GM18498 (cell line): Measurements from ENCODE around the gene WIPF3.

Experiments used
- ATAC-seq: cut with Tn5 transposase; IDR thresholded peaks from one replicate; pipeline ENCODE4 v1.9.1; 2021; ENCODE audit warnings: mild to moderate bottlenecking, moderate library complexity; ENCODE audit not compliant: unreplicated experiment

Gene WIPF3, protein sequence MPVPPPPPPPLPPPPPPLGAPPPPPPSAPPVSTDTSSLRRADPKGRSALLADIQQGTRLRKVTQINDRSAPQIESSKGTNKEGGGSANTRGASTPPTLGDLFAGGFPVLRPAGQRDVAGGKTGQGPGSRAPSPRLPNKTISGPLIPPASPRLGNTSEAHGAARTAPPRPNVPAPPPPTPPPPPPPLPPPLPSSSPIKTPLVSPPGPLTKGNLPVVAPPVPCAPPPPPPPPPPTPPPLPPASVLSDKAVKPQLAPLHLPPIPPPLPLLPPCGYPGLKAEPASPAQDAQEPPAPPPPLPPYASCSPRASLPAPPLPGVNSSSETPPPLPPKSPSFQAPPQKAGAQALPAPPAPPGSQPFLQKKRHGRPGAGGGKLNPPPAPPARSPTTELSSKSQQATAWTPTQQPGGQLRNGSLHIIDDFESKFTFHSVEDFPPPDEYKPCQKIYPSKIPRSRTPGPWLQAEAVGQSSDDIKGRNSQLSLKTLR

DNA sequence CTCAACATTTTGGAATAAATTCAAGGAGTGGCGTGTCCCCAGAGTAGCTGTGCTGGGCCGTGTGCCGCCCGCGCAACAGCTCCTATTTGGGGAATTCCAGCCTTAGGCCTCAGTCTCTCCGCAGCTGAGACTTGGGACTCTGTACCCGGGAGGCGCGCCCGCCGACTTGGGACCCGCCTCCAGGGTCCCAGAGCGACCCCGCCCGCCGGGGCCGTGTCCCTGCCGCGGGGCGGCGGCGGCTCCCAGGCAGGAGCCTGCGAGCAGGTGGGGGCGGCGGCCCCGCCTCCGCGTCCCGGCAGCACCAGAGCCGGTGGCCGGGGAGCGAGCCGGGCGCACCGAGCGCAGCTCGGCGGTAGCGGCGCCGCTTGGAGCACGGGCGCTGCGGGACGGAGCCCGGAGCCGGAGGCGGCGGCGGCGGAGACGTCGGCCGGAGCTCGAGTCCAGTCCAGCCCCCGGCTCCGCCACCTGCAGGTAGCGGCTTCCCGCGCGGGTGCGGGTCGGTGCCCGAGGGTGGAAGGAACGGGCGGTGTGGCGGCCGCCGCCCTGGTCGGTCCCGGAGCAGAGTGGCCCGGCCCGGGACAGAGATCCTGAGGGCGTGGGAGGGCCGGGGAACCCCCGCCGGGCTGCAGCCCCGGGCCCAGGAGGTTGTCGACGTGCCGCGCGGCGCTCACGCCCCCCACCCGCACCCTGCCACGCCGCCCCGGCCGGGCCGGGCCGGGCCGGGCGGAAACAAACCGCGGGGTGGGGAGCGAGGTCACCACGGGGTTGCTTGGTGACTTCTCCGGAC, at the start of gene WIPF3:
TSS of gene WIPF3 (plus strand) at position 301 of the 787 bp plus-strand sequence. CDS start 28,217 bp downstream, outside the sequence.
- no peak for ATAC-seq

DNA sequence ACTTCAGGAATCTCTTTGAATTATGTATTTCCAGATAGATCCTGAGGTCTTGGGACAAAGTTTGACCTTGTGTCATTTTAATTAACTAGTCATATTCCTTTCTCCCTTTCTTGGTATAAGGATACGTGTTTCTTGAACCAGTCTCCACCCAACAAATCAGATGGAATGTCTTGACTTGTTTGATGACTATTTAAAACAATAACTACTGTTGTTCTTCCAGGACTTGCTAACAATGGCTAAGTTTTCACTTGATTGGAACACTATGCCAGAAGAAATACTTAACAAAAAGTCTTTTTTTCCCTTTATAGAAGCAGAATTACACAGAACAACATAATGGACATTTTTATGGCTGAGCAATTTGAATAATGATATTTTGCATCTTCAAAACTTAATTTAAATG, 43.0 kb upstream of the WIPF3 start:
- ATAC-seq = no peak

DNA sequence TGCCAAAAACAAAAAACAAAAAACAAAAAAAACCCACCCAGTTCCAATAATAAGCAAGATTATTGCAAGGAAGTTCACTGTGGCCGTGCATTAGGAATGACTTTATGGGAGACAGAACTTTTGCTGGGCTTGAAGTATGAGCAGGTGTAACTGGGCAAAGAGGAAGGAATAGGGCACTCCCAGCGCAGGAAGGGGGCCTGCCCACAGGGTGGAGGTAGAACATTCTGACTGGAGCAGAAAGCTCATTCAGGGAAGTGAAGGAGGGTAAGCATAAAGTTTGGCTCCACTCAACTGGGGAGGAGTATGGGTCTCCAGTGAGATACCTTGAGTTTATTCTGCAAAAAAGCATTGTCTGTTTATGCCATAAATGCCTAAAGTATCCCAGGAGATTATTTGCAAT, 42.1 kb upstream of the WIPF3 start:
- no peak for ATAC-seq

DNA sequence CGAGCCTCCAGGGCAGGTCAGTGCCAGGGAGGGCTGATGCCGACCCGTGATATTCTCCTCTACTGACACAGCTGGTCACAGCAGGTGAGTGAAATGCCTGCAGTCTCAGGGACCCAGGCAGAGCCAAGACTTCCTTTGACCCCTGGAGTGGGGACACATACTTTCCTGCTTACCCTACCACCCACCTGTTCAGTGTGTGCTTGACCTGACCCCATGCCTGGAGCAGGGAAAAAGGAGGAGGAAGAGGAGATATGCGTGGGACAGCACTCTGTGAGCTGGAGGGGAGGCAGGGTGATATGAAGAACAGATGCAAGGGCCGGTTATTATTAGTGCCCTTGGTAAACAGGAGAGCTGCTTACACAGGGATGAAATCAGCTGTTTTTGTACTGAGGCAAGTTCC, 40.8 kb upstream of the WIPF3 start:
- ATAC-seq = no peak

DNA sequence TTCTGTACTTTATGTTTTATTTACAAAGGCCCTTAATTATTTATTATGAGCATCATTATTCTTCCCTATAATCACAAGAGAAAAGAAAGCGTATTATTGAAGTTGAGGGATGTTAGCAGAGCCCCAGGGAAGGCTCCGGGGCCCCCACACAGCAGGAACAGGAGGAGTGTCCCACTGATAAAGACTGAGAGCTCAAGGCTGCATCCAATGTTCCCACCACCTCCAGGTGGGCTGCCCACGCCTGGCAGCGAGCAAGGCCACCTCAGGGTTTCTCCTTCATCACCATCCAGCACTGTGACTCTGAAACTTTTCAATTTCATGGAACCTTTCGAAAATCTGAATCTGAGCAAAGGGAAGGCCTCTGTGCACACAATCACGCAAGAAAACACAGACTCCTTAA, 35.9 kb upstream of the WIPF3 start:
- ATAC-seq = no peak

DNA sequence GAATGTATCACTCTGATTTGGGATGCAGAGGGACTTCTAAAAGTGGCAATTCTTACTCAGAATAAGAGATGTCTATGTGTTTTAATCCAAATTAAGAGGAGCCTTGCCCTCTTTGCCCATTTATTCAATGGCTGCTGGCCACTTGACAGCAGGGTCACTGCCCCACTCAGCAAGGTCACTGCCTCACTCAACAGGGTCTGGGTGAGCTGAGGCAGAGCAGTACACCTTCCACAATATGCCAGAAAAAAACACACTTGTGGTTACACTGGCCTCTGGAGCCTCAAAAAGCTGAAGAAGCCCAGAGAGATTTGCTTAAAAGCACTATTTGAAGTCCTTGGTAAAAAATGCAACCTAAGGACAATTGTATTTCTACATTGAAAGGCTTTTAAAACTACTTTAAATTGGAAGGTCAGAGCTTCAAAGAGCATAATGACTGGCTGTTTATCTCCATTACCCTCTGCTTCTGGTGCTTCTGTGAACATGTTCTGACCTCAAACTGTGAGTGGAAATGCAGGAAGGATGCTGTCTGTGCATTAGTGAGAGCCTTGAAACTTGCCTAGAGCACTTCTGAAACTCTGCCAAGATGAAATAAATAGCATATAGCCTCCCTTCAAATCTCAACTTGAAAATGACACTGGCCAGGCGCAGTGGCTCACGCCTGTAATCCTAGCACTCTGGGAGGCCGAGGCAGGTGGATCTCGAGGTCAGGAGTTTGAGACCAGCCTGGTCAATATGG, 35.1 kb upstream of the WIPF3 start:
- no peak for ATAC-seq

DNA sequence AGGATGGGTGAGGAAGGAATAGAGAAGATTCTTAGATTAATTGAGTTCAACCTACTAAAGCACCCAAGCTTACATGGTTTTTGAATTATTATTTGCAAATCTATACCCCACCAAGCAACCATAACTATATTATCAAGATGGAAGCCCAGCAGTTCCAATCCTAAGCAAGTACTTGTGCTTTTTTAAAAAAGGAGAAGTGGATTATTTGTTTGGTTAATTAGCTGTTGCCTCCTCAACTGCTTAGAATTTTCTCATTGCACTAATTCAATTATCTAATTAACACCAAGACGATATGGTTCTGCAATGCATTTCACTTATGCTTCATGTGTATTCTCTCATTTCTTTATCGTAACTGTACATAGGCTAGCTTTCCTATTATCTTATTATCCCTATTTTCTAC, 27.3 kb upstream of the WIPF3 start:
- ATAC-seq = no peak

DNA sequence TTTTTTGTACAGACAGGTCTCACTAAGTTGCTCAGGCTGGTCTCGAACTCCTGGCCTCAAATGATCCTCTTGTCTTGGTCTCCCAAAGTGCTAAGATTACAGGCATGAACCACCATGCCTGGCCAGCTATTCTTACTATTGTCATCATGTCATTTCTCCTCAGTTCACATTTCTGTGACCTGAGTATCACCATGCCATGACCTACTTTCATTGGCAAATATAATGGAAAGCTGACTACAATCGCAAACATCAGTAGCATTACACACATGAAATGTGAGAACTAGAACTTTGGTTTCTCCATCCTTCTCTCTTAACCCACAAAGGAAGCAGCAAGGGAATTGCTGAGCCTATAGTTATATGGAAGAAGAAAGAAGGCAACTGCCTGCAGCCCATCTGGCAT, 26.0 kb upstream of the WIPF3 start:
- ATAC-seq = no peak

DNA sequence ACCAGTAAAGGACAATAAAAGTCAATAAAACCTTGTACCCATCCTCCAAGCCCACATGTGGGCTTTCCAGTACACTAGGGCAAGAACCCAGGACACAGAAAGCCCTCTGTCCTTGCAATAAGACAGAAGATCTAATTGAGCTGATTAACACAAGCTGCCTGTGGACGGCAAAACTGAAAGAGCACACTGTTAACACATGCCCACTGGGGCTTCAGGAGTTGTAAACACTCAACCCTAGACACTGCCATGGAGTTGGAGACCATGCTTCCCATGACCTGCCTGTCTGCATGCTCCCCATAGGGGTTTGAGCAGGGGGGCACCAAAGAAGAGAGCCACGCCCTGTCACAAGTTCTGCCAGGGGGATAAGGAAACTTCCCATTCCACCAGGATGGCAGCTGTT, 22.6 kb upstream of the WIPF3 start:
- ATAC-seq = no peak

DNA sequence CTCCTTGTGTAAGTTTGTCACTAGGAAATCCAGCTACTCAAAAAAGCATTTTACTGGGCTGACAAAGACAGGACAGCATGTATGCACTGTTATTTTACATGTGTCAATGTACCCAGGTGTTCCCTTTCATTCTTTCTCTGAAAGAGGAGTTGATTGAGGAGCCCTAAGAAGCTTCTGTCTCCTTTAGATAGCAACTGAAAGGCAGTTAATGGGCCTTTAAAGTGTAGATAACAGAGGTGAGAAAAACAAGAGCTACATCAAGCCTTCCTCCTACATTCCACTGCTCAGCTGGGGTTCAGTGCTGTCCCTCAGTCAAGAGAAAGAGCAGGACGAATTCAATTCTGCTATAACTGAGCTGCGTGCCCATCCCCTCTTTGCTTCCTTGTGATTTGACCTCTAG, 12.8 kb upstream of the WIPF3 start:
- ATAC-seq = no peak

DNA sequence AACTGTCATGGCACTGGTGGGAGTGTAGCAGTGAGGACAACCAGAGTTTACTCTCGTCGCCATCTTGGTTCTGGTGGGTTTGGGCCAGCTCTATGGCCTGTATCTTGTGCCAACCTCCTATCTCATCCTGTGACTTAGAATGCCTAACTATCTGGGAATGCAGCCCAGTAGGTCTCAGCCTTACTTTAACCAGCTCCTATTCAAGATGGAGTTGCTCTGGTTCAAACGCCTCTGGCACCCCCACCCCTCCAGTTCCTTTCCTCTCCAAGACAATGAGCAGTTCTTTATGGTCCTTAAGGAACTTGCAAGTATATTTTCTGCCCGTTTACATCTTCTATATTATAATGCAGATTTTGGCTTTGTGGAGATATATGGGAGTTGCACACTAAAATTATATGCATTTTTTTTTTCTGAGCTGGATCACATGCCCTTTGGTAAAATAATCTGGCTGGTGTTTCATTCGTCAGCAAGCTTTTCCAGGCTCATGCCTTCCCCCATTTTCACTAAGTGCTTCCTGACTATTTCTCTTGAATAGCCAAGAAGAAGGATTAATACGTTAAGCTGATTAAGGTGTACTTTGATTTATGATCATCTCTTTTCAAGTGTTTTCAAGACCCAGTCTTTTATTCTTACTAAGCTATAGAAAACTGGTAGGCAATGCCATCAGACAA, 11.2 kb upstream of the WIPF3 start:
- no peak for ATAC-seq

DNA sequence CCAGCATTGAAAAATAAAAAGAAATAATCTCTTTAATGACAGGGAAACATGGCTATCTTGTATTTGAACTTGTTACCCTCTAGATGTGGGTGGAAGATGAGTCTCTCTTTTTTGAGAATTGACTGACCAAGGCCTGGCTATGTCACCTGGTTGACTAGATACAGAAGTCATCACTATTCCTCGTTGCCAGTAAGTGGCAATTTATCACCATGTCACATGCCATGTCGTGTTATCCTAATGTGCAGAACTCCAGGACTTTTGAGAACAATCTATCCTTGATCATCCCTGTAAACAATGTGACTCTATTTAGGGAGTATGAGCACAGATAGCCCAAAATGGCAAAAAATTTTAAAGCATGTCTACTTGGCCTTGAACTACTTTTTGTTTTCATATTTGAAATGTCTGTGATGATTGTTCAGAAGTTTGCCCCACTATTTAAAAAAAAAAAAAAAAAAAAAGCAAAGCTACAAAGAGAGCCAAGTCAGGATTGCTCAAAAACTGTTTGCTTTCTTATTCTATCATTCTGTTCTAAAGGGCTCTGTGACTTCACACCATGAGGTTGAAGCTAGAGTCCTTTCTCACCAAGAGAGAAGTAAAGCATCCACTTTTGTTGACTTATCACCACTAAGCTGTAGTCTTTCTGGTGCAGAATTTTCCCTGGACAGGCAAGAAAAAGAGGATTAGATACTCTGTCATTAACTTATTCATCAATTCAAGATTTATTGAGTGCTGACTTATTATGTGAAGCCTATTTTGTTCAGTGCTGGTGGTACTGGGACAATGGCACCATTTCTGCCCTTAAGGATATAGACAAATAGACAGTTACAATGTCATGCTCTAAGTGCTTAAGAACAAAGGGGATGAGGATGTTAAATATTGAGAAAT, 10.4 kb upstream of the WIPF3 start:
- ATAC-seq = no peak

DNA sequence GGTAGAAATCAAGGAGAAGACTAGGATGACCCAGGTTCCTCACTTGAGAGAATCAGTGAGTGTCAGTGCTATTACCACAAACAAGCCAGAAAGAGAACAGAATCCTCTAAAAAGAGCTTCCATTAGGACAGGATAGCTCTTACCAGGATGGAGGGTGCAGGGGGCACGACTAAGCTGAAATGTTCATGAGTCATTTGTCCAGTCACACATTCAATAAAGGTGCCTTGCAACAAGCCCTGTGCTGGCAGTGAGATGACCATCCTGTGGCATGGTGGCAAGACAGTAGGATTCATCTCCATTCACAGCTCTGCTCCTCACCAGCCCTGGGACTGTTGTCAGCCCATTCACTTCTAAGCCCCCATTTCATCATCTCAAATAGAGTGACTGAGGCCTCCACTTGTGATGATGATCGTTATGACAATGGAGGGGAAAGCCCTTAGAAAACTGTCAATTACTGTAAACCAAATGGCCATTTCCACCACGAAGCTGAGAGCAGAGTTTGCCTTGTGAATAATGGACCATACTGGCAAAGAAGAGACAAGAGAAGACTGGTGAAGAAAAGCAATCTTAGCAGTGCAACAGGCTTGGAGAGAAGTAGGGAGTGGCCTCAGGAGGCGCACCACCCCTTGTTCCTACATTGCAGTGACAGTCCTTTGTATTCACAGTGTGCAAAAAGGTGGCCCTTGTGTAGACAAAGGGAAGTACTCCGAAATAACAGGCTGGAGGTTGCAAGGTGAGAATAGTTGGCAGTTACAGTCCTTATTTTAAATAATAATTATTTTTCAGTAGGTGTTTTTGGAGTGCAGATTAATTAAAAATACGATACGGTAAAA, 9.0 kb upstream of the WIPF3 start:
- ATAC-seq = no peak

DNA sequence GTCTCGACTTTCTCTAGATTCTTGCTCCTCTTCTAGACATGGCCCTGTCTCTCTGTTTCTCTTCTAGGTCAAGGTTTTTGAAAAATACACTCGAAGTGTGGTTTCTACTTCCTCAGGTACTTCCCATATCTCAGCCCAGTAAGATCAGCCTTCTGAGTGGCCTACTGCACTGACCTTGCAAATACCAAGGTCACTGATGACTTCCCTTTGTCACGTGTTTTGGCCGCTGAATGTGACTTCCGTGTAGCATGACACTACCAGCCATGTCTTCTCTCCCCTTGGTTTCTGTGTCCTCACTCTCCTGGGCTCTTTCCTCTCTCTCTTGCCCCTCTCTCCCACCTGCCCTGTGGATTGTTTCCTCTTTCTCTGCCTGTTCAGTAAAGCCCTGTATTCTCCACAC, 7.9 kb upstream of the WIPF3 start:
- no peak for ATAC-seq

DNA sequence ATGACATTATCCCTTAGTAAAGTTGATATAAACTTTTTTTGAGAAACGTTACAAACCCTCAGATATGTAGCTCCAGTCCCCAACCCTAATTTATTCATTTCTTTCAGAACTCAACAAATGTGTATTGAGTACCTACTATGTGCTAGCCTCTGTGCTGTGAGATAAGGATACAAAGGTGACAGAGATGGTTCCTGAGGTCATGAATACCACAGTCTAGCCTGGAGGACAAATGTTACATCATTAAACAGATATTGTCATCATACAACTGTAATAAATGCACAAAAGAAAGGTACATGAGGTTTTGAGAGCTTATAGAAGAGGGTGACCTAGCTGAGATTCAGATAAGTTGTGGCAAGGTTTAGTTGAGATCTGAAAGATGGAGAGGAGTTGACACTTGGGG, 4.4 kb upstream of the WIPF3 start:
- ATAC-seq = no peak

DNA sequence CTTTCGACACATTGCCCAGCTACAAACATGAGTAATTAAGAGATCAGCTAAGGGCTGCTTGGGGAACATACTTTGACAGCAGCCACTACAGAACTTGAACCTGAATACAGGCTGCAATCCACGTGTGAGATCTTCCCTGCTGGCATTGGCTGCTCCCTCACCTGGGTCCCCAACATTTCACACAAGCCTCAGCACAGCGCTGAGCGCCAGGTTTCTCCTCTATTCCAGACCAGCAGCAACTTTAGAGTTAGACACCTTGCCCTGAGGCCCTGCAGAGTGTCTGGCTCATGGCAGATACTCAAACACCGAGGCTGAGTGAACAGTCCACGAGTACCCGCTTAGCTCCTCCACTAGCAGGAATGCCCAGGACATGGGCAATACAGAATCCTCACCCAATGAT, 1.3 kb upstream of the WIPF3 start:
- ATAC-seq = no peak

DNA sequence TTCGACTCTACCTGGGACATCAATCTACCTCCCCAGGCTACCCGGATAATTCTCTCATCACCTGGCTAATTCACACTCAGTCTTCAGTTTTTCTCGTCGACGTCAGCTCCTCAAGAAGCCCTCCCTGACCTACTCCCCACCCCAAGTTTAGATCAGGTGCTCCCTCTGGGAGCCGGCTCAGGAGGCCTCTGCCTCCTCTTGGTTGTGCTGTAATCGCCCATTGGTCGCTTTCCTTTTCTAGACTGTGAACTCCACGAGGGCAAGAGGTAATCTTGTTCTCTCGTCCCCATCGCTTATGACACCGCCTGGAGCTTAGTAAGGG, 461 bp upstream of the WIPF3 start:
- no peak for ATAC-seq

DNA sequence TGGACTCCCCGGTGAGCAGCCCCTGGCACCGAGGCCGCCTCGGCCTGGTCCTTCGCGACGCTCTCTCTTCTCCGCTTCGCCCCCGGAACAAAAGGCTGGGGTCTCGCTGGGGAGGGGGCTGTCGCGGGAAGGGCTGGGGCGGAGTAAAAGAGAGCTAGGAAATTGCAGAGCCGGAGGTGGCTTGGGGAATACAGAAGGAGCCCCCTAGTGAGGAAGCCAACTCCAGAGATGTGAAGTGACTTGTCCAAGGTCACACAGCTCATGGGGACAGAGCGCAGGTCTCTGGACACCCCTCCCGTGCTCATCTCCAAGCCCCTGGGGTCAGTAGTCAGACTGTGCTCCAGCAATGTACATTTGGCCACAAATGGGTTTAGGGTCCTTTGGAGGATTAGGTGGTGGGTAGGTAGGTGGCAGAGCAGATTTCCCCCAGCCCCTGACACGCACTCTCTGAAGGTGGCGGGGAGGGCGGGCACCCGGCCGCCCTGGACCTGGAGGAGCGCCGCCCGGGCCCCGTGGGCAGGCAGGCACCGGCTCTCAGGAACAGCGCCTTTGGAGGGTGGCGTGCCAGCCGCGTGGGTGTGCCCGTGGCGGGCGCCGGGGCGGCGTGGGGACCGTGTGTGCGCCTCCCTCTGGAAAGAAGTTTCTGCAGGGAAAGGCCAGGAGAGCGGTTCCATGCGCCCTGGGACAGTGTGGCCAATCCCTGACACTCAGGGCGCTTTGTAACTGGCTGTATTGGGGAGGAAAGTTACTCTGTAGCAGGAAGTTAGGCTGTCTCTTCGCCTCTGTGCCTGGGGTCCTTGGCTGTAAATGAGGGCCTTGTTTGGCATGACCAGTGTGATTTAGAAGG, 910 bp downstream of the WIPF3 start:
- no peak for ATAC-seq
